SW 1271 (cell line): ENCODE results near the gene CXCL1.

Source experiments
- DNase-seq, 2 experiments: peaks; one replicate each; lab custom pipeline; 2025; lab: John Stamatoyannopoulos, UW

Gene CXCL1

GRCh38 chr4:73869130-73870055 lies at the start of gene CXCL1:
CXCL1 (plus strand) TSS chr4:73869393; CDS start chr4:73869471, 78 bp downstream.
- DNase-seq: no peak

GRCh38 chr4:73821325-73821724 lies 47.9 kb upstream of the CXCL1 start:
- no peak for DNase-seq

GRCh38 chr4:73822389-73822788 lies 46.8 kb upstream of the CXCL1 start:
- DNase-seq: no peak

GRCh38 chr4:73822812-73823504 lies 46.2 kb upstream of the CXCL1 start:
- no peak for DNase-seq

GRCh38 chr4:73823760-73824159 lies 45.4 kb upstream of the CXCL1 start:
- DNase-seq: no peak

GRCh38 chr4:73828956-73829355 lies 40.2 kb upstream of the CXCL1 start:
- no peak for DNase-seq

GRCh38 chr4:73831569-73831968 lies 37.6 kb upstream of the CXCL1 start:
- DNase-seq: no peak

- DNase-seq: no peak
Observed at GRCh38 chr4:73832651-73833237, 36.4 kb upstream of the CXCL1 start.

- DNase-seq: no peak
Observed at GRCh38 chr4:73836373-73837279, 32.6 kb upstream of the CXCL1 start, which contains the start of gene CXCL6. CXCL6 (plus strand) TSS chr4:73836678; CDS start chr4:73836751, 73 bp downstream.

GRCh38 chr4:73839071-73839470 lies 30.1 kb upstream of the CXCL1 start:
- DNase-seq: no peak

- DNase-seq: no peak
Observed at GRCh38 chr4:73839715-73840114, 29.5 kb upstream of the CXCL1 start.

GRCh38 chr4:73841243-73841925 lies 27.8 kb upstream of the CXCL1 start:
- DNase-seq: no peak

- no peak for DNase-seq
Observed at GRCh38 chr4:73842696-73843095, 26.5 kb upstream of the CXCL1 start.

GRCh38 chr4:73843369-73843768 lies 25.8 kb upstream of the CXCL1 start:
- DNase-seq: no peak

GRCh38 chr4:73844345-73844744 lies 24.8 kb upstream of the CXCL1 start:
- DNase-seq: no peak

GRCh38 chr4:73844806-73845205 lies 24.4 kb upstream of the CXCL1 start:
- DNase-seq: no peak

GRCh38 chr4:73847526-73848182 lies 21.5 kb upstream of the CXCL1 start:
- no peak for DNase-seq

- no peak for DNase-seq
Observed at GRCh38 chr4:73848183-73848777, 20.9 kb upstream of the CXCL1 start.

GRCh38 chr4:73850261-73850970 lies 18.8 kb upstream of the CXCL1 start:
- DNase-seq: no peak
